Stromal cell of bone marrow (primary cell): ENCODE results near the gene TENM3.

Experiments
- DNase-seq: peaks from one replicate; pipeline ENCODE4 v3.0.0-alpha.2; 2012; ENCODE audit warnings: low read depth

TENM3 gene

GRCh38 chr4:182564724-182565369 lies 321.6 kb downstream of the TENM3 start:
- no peak for DNase-seq

GRCh38 chr4:182567119-182567518 lies 323.9 kb downstream of the TENM3 start:
- DNase-seq = no peak

GRCh38 chr4:182569561-182569960 lies 326.4 kb downstream of the TENM3 start:
- no peak for DNase-seq

GRCh38 chr4:182574706-182575105 lies 331.5 kb downstream of the TENM3 start:
- DNase-seq = no peak

GRCh38 chr4:182575225-182575624 lies 332.0 kb downstream of the TENM3 start:
- DNase-seq = no peak

GRCh38 chr4:182576601-182577289 lies 333.5 kb downstream of the TENM3 start:
- no peak for DNase-seq

GRCh38 chr4:182577411-182577810 lies 334.2 kb downstream of the TENM3 start:
- DNase-seq = no peak

- peak; percentile 41 for DNase-seq
These were observed 335.2 kb downstream of the TENM3 start for GRCh38 chr4:182578402-182578801.

GRCh38 chr4:182582245-182582644 lies 339.0 kb downstream of the TENM3 start:
- no peak for DNase-seq

- DNase-seq = no peak
These were observed 340.7 kb downstream of the TENM3 start for GRCh38 chr4:182583703-182584415.

GRCh38 chr4:182585321-182585720 lies 342.1 kb downstream of the TENM3 start:
- DNase-seq = no peak

GRCh38 chr4:182589100-182589499 lies 345.9 kb downstream of the TENM3 start:
- no peak for DNase-seq

- DNase-seq = no peak
These were observed 350.2 kb downstream of the TENM3 start for GRCh38 chr4:182593402-182593801.

- no peak for DNase-seq
These were observed 350.7 kb downstream of the TENM3 start for GRCh38 chr4:182593864-182594263.

GRCh38 chr4:182600093-182600492 lies 356.9 kb downstream of the TENM3 start:
- no peak for DNase-seq

GRCh38 chr4:182600856-182601255 lies 357.7 kb downstream of the TENM3 start:
- DNase-seq = no peak

- DNase-seq = no peak
These were observed 361.0 kb downstream of the TENM3 start for GRCh38 chr4:182604161-182604622.

GRCh38 chr4:182604953-182605352 lies 361.8 kb downstream of the TENM3 start:
- DNase-seq = no peak

GRCh38 chr4:182608525-182608924 lies 365.3 kb downstream of the TENM3 start:
- DNase-seq = no peak

- DNase-seq = no peak
These were observed 373.3 kb downstream of the TENM3 start for GRCh38 chr4:182616476-182616875.

- DNase-seq = no peak
These were observed 376.5 kb downstream of the TENM3 start for GRCh38 chr4:182619660-182620059.

- no peak for DNase-seq
These were observed 377.1 kb downstream of the TENM3 start for GRCh38 chr4:182620111-182620980.
